ENCODE measurements around the gene EBI3. TPM values are rescaled to one million over a fixed set of nuclear protein-coding genes. Genes with fewer than 3 reads are reported as not detected.

EBI3 gene
- total RNA-seq, result 1 to 10 TPM; 7.2 to 7.3 TPM

DNA sequence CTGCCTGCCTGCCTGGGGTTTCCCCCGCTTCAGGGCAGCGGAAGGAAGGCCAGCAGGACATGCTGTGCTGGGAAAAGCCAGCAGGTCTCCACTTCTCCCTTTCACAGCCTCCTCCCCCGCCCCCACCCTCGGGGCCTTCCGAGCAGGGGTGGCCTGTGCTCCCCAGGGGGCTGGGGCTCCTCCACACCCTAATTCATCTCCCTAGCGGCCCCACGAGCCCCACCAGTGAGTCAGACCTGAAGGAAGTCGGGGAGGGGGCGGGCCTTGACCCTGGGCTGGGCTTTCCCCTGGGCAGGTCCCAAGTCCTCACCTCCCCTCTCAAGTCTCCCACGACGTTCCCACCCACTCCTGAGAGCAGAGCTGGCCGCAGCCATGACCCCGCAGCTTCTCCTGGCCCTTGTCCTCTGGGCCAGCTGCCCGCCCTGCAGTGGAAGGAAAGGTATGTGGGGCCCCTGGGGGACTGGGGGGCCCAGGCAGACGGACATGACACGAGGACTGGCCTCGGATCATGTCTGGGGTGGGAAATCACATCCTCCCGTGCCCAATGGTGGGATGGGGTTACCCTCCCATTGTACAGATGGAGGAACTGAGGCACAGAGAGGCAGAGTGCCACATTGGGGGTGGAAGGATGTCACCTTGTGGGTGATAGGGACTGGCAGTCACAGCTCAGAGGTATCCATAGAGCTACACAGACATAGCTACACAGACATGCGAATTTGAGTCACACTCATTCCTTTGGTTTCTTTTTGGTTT lies at the start of gene EBI3:
Gene EBI3, plus strand, starts transcription at position 345 of the 753 bp plus-strand sequence. Its CDS starts 28 bp downstream, at position 373.
- Mint-ChIP-seq H3K4me3 (no peak within 1 kb of the TSS), H3K36me3 (ENCODE audit: low read depth) (no peaks in the 10 kb centered on the region), H3K27ac (no peak within 1 kb of the TSS), H3K9me3 (no peaks in the 10 kb centered on the region), H3K27me3 (peaks cover 9% of the 10 kb centered on the region), H3K4me1 (ENCODE audit: low read depth) (peaks cover 13% of the 10 kb centered on the region)
- POLR2A ChIA-PET, result interaction anchor here (0.9 to 1.4 kb wide), 2 partner anchors 13 to 17 kb away, joined by 3 to 4 read pairs; partner anchors contain the start of gene YJU2
- no peak for TF ChIP-seq CTCF (IDR thresholded peaks at IDR 0.05)
- CTCF ChIA-PET, result interaction anchor here (0.6 to 1.8 kb wide), 3 partner anchors 38 to 242 kb away, joined by 3 to 5 read pairs (median 4); no protein-coding TSS in a partner anchor
- ATAC-seq (peak; percentile 85), DNase-seq (peak; percentile 89)
- intact Hi-C loops (cut with micrococcal nuclease), result no loop called here

GRCh38 chr19:4181053-4181508 lies 48.2 kb upstream of the EBI3 start:
- Mint-ChIP-seq H3K9me3 (no peaks in the 10 kb centered on the region), H3K4me3 (peak overlapping the region; percentile 98), H3K27me3 (no peaks in the 10 kb centered on the region), H3K4me1 (ENCODE audit: low read depth) (peaks cover 22% of the 10 kb centered on the region), H3K36me3 (ENCODE audit: low read depth) (peaks cover 9% of the 10 kb centered on the region), H3K27ac (peak overlapping the region; percentile 30)
- ChIA-PET CTCF (interaction anchor here (1.2 to 1.8 kb wide), 2 partner anchors 13 to 42 kb away, joined by 3 to 5 read pairs; no protein-coding TSS in a partner anchor), POLR2A (no interaction called here)
- intact Hi-C loops (cut with micrococcal nuclease), result no loop called here
- no peak for TF ChIP-seq CTCF (IDR thresholded peaks at IDR 0.05)
- peak; percentile 22 for DNase-seq
- ATAC-seq, result no peak

GRCh38 chr19:4182084-4182810 lies 47.1 kb upstream of the EBI3 start, which contains the start of the genes ANKRD24 and SIRT6:
ANKRD24 (plus strand) TSS chr19:4182689; CDS start chr19:4186426, 3,737 bp downstream.
SIRT6 (minus strand) TSS chr19:4182563; CDS start chr19:4182539, 24 bp downstream.
- Mint-ChIP-seq H3K36me3 (ENCODE audit: low read depth) (peaks cover 9% of the 10 kb centered on the region), H3K9me3 (no peaks in the 10 kb centered on the region), H3K27me3 (no peaks in the 10 kb centered on the region), H3K4me3 (peak within 1 kb of the TSS; percentile 98), H3K4me1 (ENCODE audit: low read depth) (peaks cover 24% of the 10 kb centered on the region), H3K27ac (peak within 1 kb of the TSS; percentile 95)
- ATAC-seq (peak; percentile 89), DNase-seq (peak; percentile 97)
- CTCF ChIA-PET, result no interaction called here
- no peak for TF ChIP-seq CTCF (IDR thresholded peaks at IDR 0.05)
- intact Hi-C loops (cut with micrococcal nuclease), result no loop called here
- POLR2A ChIA-PET, result no interaction called here

GRCh38 chr19:4183967-4184717 lies 45.2 kb upstream of the EBI3 start:
- ATAC-seq, result no peak
- CTCF ChIA-PET, result interaction anchor here (1.3 kb wide), 1 partner anchor 16 kb away, joined by 3 read pairs; no protein-coding TSS in a partner anchor
- H3K36me3 Mint-ChIP-seq (ENCODE audit: low read depth), result peaks cover 7% of the 10 kb centered on the region
- DNase-seq, result no peak
- intact Hi-C loops (cut with micrococcal nuclease), result no loop called here
- no peak overlapping the region for H3K27ac Mint-ChIP-seq
- H3K9me3 Mint-ChIP-seq, result no peaks in the 10 kb centered on the region
- no peak for TF ChIP-seq CTCF (IDR thresholded peaks at IDR 0.05)
- H3K4me3 Mint-ChIP-seq, result peak overlapping the region; percentile 98
- peaks cover 24% of the 10 kb centered on the region for H3K4me1 Mint-ChIP-seq (ENCODE audit: low read depth)
- POLR2A ChIA-PET, result no interaction called here
- no peaks in the 10 kb centered on the region for H3K27me3 Mint-ChIP-seq

All from activated CD8-positive, alpha-beta T cell treated with anti-CD3 and anti-CD28 coated beads for 36 hours (primary cell).